Effector CD4-positive, alpha-beta T cell (primary cell): ENCODE results near the gene PHLPP2.
"Not testable (repeated sequence)": the region's sequence is repeated elsewhere in the genome, so short reads cannot be mapped to it uniquely, and the experiment has no call there.

Source experiments
- DNase-seq: peaks from one replicate; pipeline ENCODE4 v3.0.0-alpha.2; 2020

The PHLPP2 gene

DNA sequence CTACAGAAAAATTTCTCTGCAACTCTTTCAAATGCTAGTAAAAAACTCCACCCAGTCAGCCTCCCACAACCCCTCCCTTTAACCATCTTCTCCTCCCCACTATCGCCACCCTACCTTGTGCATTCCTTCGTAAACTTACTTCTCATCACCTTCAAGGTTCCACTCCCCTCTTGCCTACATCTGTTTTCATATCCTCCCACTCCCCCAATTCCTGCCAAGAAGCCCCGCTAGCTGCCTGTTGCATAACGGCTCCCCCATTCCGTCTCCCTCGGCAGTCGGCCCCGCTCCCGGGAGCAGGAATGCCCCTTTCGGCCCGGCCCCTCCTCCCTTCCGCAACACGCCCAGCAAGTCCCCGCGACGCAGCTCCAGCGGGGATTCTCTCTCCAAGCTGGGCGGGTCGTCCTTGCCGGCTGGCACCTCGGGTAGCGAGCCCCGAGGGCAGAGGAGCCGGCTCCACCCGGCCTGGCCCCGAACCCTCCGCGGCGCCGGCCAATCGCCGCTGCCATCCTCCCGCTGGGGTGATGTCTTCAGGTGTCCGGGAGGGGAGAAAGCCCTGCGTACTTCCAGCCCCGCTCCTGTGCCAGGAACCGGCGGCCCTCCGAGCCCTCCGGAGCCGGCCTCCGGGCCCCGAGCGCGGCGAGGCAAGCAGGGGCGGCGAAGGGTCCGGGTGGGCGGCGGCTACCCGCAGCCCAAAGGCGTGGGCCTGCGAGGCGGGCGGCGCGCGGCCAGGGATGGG lies 1.5 kb downstream of the PHLPP2 start:
- peak; percentile 50 for DNase-seq

DNA sequence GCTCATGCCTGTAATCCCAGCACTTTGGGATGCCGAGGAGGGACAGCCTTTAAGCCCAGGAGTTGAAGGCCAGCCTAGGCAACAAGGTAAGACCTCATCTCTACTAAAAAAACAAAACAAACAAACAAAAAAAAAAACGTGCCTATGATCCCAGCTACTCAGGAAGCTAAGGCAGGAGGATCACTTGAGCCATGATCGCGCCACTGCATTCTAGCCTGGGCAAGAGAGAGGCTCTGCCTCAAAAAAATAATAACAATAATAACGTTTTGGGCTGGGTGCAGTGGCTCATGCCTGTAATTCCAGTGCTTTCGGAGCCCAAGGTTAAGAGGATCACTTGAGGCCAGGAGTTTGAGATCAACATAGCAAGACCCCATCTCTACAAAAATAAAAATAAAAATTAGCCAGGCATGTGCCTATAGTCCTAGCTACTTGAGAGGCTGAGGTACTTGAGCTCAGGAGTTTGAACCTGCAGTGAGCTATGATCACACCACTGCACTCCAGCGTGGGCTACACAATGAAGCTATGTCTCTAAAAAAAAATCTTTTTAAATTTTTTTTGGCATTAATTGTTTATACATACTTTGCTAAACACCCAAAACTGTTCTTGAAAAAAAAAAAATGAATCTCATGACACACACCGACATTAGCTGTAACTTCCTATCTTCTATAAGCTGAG lies 3.3 kb downstream of the PHLPP2 start:
- DNase-seq: no peak

DNA sequence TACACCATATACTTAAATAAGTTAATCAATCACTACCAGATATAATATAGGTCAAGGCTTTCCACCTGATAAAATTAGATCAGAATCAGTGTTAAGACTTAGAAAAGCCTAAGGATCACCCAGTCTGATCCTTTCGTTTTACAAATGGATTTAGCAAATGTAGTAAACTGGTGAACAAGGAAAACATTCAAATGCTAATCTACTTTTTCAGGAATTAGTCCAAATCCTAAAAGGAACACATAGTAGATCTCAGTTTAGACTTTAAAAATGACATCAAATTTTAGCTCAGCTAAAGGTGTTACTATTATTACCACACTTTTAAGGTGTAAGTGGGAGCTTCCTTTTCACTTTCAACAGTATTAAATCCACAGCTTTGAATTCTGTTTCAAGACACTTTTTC lies 12.0 kb downstream of the PHLPP2 start:
- DNase-seq: no peak

DNA sequence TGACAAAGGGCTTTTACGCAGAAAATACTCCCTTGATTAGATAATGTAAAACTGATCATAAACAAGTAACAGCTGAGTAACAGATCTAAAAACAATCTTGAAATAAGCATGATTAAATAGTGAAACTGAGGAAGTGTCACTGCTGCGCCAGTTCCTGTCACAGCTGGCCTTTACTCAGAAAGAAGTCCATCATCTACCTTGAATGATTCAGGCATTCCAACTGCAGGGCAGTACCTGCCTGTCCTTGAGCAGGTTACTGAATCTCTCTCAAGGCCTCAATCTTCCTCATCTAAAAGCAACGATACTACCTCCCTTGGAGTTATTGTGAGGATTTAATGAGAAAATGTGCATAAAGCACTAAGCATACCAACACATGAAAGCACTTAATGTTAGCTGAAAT lies 12.7 kb downstream of the PHLPP2 start:
- DNase-seq: no peak

DNA sequence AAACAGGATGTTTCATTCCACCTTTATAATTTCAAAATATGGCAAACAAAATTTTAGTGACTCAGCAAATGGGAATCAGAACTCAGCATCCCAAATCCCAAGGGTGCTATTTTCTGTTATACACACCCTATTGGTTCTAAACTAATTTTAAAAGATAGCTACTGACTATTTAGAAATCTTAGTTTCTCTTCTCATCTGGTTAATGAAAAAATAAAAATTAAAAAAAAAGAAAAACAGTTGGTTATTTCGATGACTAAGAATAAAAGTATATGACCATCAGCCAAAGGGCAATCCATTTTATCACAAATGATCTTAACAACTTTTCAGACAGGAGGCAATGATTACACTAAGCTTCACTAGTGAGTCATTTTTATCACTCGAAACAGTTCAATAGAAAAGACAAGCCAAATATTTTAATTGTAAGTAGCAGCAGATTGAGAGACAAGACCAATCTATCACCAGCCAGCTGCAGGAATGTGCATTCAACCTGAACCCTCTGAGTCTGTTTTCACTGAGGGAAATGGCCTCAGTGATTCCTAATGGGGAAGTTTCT lies 15.2 kb downstream of the PHLPP2 start:
- no peak for DNase-seq

DNA sequence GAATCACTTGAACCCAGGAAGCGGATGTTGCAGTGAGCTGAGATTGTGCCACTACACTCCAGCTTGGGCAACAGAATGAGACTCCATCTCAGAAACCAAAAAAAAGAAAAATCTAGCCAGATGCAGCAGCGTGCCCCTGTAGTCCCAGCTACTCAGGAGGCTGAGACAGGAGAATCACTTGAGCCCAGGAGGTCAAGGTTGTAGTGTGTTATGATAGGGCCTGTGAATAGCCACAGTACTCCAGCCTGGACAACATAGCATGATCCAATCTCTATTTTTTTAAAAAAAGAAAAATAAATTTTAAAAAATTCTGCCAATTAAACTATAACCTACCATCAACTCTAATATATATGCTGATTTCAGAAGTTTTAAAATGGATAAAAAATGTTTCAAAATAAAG lies 15.8 kb downstream of the PHLPP2 start:
- DNase-seq: no peak

DNA sequence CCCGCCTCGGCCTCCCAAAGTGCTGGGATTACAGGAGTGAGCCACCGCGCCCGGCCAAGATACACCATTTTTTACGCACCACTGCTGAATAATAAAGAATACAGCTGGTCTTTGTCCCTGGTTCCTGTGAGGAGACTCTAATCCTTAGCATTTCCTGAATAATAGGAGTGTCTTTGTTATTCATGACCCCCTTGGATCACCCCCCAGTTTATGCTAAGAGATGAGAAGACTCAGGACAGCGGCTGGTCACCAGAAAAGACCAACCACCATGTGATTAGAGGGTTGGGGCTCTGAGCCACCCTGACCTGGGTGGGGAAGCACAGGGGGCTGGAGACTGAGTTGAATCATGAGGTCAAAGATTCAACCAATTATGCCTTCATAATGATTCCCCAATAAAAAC lies 17.3 kb downstream of the PHLPP2 start:
- no peak for DNase-seq

DNA sequence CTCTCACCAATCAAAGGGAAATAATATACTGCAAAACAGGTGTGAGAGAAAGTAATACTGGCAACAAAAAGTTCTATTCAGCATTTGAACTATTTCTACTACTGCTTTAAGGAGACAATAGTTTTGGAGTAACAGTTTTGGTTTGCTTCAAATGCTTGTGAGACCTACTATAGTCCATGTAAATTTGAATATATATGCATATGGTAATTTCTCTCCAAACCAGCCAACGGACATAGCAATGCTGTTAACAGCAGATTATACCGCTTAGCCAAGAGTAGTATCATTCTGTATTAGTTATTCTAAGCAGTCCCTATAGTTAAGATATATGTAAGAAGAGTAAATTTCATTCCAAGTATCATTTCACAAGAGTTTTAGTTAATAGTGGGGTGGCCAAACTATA lies 18.5 kb downstream of the PHLPP2 start:
- DNase-seq: no peak

DNA sequence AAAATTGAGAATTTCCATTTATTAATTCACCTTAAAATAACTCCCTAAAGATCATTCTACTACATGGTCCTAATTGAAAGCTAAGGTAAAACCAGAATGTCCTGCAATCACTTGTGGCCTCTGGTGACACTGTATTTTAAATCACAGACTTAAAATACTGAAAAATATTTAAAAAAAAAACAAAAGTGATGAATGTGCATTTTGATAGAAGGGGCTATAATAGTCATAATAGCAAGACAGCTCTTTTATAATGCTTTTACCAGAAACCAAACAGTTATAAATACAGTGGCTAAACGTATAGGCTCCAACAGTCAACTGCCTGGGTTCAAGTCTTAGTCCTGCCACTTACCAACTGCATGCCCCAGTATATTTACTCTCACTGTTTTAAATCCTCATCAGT lies 21.2 kb downstream of the PHLPP2 start:
- no peak for DNase-seq

DNA sequence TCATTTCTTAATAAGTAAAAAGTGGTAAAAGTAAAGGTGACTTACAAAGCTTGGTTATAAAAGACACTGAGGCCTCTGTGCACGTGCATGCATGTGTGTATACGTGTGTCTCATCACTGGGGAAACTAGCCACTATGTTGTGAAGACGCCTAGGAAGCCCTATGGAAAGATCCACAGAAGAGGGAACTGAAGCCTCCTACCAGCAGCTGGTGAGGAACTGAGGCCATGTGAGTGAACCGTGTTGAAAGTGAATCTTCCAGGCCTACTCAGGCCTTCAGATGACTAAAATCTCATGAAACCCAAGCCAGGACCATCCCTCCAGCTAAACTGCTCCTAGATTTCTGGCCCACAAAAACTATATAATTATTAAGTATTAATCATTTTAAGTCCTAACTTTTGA lies 23.7 kb downstream of the PHLPP2 start:
- no peak for DNase-seq

DNA sequence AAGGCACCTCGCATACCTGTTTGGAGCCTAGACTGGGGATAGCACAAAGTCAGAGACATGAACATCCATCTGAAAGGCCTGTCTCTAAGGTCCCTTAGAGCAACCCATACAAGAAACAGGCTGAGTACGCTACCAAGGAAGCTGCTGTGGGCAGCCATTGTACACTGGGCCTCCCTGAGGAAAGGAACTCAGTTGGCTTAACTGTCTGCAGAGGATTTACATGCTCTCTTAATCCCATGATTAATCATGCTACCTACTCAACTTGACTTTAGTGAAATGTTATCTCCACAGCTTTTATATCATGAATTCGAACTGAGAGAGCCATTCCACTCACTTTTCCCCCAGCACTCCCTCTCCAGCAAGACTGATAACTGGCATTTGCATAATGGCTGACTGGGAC lies 26.0 kb downstream of the PHLPP2 start:
- no peak for DNase-seq

DNA sequence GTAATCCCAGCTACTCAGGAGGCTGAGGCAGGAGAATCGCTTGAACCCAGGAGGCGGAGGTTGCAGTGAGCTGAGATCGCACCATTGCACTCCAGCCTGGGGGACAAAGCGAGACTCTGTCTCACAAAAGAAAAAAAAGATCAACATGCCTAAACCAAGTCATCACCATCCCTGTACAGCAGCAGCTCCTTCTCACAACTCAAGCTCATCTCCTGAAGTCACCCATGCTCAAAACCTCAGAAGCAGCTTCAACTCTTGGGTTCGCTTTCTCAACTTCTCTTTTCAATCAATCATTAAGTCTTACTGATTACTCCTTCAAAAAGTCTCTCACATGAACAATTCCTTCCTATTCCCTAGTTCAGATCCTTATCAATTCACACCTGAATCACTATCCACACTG lies 31.3 kb downstream of the PHLPP2 start:
- DNase-seq: no peak

DNA sequence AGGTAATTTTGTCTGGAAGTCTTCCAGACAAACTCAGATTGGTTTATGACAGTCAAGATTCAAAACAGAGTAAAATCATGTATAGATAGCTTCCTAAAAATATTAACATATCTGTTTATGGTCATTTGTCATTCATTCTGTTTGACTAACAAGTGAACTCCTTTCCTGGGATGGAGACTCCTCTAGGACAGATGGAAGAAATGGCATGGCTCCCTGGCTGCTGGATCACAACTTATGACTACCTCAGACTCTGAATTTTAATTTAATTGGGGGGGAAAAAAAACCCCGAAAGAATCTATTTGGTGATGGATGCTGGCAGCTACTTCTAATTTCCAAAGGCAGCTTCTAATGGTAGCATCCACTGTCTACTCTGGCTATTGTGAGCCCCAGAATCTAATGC lies 34.6 kb downstream of the PHLPP2 start:
- DNase-seq: no peak

DNA sequence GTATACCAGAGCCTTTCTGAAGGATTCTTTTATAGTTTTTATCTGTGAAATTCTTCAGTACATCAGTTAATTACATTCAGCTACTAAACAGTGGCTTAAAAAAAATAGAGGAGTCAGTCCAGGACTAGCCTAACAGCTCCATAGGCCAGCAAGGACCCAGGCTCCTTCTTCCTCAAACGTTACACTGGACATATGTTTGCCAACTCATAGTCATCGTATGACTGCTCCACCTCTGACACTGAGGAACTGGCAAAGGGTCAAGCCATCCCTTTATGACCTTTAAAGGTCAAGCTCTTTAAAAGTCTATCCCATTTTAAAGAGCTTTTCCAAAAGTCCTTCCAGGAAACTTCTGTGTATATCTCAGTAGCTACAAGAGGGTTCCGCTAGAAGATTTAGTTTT lies 36.6 kb downstream of the PHLPP2 start:
- no peak for DNase-seq

DNA sequence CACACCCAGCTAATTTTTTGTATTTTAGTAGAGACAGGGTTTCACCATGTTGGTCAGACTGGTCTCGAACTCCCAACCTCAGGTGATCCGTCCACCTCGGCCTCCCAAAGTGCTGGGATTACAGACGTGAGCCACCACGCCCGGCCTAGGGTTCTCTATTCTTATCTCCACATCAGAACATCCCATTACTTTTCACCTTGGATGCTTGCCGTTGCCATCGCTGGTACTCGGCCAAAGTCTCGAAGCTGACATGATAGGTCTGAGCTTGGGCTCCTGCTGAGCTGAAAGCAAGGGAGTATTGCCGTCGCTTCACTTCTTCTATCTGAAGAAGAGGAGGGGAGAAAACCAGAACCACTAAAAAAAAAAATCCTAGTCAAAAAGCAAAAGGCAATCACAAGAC lies 40.2 kb downstream of the PHLPP2 start:
- DNase-seq: not testable (repeated sequence)

DNA sequence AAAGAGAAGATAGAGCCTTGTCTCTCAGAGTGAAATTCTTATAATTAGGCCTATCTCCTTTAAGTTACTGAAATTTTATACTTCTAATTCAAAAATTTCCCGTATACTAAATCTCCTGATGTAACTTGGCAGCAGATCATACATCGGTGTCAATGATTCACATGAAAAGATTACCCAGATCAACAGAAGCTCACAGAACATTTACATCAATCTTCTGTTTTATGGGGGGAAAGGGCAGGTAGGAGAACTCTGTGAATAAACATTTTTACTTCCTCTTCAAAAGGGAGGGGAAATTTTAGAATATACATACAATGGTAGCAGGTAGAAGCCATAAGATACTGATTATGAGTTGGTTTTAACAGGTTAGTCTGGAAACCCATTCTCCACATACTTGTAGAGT lies 43.1 kb downstream of the PHLPP2 start:
- no peak for DNase-seq

DNA sequence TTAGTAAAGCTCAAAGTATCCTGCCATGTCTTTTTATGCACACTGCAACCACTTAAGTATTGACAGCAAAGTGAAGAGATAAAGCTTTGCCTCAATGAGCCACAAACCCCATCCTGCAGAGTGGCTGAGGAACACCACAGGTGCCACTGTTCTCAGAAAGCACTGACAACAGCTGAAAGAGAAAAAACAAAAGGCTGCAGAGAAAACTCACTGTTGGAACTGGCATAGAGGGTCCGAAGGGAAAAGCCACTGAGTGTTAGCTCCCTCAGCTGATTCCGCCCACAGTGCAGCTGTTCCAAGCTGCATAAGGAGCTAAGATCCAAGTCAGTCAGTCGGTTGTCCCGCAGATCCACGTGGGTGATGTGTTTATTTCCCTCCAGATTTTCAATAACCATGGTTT lies 48.3 kb downstream of the PHLPP2 start:
- DNase-seq: no peak

DNA sequence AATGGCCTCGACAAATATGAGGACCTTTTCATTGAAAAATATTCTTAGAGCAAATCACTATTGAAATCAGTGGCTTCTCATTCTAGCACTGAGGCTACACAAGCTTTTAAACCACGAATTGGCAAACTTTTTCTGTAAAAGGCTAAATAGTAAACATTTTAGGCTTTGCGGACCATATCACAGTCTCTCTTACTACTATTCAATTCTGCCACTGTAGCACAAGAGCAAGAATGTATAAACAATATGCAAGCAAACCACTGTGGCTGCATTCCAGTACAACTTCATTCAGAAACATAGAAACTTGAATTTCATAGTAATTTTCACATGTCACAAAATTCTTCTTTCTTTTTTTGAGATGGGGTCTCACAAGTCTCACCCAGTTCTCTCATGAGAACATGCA lies 49.1 kb downstream of the PHLPP2 start:
- DNase-seq: no peak

DNA sequence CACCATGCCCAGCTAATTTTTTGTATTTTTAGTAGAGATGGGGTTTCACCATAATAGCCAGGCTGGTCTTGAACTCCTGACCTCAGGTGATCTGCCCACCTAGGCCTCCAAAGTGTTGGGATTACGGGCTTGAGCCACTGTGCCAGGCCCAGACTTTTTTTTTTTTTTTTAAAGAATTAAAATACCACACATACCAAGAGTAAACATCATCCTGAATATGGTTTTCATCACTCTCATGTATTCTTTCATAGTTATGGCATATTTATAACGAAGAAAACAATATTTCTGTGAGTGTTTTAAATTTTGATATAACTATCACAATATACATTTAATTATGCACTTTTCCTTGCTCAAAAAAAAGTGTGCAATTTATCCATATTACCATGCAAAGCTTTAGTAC lies 50.3 kb downstream of the PHLPP2 start:
- DNase-seq: no peak

DNA sequence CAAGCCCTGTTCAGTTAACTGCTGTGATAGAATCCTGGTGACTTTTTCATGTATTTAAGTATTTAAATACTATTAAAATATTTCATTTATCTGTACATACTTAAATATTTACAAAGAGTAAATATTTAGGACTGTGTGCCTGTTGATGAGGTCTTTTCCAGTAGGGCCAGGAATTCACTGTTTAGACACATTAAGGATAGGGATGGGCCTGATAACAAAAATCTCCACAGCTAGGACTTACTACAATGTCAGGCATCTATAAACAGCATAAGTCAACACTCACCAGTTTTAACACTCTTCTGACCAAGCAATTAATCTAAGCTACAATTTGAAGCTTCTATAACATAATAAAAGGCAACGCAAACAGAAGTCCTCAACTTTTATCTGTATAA lies 50.9 kb downstream of the PHLPP2 start:
- no peak for DNase-seq

DNA sequence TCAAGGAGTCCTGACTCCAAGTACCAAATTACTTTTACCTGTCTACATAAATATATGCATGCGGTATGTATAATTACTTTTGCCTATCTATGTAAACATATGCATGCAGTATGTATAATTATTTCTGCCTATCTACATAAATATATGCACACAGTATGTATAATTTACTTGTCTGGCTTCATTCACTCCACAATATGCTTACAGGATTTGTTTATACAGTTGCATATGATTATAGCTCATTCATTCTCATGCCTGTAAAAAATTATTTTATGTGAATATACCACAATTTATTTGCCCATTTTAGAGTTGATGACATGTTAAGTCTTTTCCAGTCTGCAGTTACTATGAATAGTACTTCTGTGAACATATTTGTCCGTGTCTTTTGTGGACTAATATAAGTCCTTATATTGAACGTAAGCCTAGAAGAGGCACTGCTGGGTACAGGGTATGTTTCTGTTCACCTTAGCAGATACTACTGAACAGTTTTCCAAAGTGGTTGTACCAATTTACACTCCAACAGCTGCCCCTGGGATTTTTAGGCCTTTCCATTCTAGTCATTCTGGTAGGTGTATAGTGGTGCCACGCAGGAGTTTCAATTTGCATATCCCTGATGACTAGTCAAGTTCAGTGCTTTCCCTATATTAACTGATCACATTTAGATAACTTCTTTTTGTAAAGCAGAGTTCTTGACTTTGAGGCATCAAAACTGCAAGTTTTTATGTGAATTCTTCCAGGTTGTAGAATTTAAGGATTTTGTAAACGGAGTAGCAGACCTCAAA lies 51.5 kb downstream of the PHLPP2 start:
- DNase-seq: no peak

DNA sequence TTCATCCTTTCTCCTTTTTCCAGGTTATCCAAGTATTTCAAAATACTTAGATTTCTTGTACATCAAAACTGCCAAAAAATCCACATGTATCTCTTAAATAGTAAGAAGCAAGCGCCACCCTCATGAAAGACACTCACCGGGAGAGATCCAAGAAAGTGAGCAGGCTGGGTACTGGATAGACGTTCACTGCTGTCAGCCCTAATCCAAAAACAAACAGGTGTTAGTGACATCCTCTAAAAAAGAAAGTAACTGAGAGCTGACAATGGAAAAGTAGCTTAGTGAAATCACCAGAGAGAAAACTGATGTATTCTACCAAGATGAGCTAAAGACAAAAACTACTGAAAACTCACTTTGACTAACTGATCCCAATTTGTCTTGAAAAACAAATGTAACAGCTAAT lies 52.4 kb downstream of the PHLPP2 start:
- no peak for DNase-seq

DNA sequence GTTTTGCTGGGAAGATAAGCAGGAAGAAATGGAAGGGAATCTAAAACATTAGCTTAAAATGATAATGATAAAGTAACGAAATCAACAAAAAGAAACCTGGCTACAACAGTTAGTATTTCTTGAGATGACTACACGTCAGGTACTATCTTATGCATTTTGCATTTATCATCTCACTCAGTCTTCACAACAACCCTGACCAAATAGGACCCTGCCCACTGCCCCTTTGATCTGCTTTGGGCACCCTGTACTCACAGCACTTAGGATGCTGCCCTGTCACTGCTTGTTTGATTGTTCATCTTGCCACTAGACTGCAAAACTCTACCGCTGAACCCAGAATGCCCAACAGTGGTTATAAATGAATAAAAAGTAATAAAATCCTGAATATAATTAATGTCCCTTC lies 53.3 kb downstream of the PHLPP2 start:
- no peak for DNase-seq

DNA sequence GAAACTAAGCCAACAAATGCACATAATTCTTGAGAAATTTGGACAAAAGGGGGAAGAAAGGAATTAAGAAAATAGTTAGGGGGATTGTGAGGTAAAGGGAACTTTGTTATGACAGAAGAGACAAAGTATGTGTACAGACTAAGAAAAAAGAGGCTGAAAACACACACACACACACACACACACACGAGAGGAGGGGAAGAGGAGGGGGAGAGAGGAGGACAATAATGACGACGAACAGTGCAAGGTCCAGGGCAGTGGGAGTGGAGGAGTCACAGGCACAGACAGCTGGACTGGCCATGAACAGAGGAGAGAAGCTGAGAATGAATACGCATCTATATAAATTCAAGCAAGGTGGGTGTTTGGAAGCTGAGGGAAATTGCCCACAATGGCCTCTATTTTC lies 54.0 kb downstream of the PHLPP2 start:
- DNase-seq: no peak
